Left ventricle myocardium inferior (tissue), 1 donor: ENCODE data around the gene HERC2. TPM values are rescaled to one million over a fixed set of nuclear protein-coding genes. Genes with fewer than 3 reads are reported as not detected.

ENCODE experiments used
- DNase-seq: peaks from one replicate; pipeline ENCODE4 v3.0.0-alpha.2; 2020
- H3K27ac ChIP-seq: fragments of 200-600 bp; replicated peaks from 2 replicates; pipeline ENCODE4 v1.8.0; 2021
- H3K27me3 ChIP-seq: fragments of 200-600 bp; 2 replicates; pipeline ENCODE4 v1.8.0; 2021; ENCODE audit warnings: low read depth
- H3K36me3 ChIP-seq: fragments of 200-600 bp; 2 replicates; pipeline ENCODE4 v1.8.0; 2021
- H3K4me1 ChIP-seq: fragments of 200-600 bp; 2 replicates; pipeline ENCODE4 v1.8.0; 2021
- H3K4me3 ChIP-seq: fragments of 200-600 bp; 2 replicates; pipeline ENCODE4 v1.8.0; 2021; ENCODE audit warnings: mild to moderate bottlenecking, moderate library complexity
- H3K9me3 ChIP-seq: fragments of 200-600 bp; replicated peaks from 2 replicates; pipeline ENCODE4 v1.8.0; 2021
- intact Hi-C: fragments of 100-400 bp; cut with micrococcal nuclease; formaldehyde crosslinking; loops from one replicate; pipeline ENCODE4 v1.11.0; 2022
- total RNA-seq: library from RNA; stranded (reverse); fragmentation: NEBNext Ultra II Directional; extraction: Animal tissue kit (Norgen Biotek cat#: 25700); gene quantifications from one replicate; pipeline ENCODE4 v1.2.1, GENCODE V29; 2021
- TF ChIP-seq, protein P1 (sequence below): fragments of 200-600 bp; IDR thresholded peaks from 2 replicates; pipeline ENCODE4 v1.8.0; 2021; ENCODE audit warnings: antibody characterized with exemption, mild to moderate bottlenecking, borderline replicate concordance
- donor health status: DM: no; HTN: yes; CAD: no; lungs with severe emphysema.

HERC2 gene
- total RNA-seq, 1 donor from 2014 or later, result 45.8 TPM

DNA sequence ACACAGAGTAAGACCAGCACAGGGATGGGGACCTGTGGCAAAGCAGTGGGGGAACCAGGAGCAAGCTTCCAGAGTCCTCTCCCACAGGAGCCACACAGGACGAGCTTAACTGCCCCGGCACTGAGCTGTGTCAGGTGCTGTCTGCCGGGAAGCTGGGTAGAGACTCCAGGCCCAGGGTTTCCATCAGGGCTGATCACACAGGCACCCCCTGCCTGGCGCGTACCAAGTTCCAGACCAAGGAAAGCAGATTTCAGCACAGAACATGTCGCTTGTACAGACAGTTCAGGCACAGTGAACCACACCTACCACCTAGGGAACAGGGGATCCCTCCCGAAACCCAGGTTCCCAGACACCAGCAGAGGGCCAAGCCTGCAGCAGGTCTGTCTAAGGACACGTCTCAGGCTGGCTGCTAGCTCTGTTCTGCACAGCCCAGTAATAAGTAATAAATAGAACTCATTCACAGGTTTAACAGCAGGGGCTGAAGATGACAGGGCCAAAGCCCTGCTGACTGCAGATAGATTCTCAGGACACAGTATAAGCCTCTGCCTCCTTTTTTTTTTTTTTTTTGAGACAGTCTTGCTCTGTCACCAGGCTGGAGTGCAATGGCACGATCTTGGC, 192.6 kb downstream of the HERC2 start:
- TF ChIP-seq, protein P1, sequence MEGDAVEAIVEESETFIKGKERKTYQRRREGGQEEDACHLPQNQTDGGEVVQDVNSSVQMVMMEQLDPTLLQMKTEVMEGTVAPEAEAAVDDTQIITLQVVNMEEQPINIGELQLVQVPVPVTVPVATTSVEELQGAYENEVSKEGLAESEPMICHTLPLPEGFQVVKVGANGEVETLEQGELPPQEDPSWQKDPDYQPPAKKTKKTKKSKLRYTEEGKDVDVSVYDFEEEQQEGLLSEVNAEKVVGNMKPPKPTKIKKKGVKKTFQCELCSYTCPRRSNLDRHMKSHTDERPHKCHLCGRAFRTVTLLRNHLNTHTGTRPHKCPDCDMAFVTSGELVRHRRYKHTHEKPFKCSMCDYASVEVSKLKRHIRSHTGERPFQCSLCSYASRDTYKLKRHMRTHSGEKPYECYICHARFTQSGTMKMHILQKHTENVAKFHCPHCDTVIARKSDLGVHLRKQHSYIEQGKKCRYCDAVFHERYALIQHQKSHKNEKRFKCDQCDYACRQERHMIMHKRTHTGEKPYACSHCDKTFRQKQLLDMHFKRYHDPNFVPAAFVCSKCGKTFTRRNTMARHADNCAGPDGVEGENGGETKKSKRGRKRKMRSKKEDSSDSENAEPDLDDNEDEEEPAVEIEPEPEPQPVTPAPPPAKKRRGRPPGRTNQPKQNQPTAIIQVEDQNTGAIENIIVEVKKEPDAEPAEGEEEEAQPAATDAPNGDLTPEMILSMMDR, result peak; percentile 13
- Histone ChIP-seq H3K9me3 (no peaks in the 10 kb centered on the region), H3K4me3 (no peak overlapping the region), H3K4me1 (peaks cover 31% of the 10 kb centered on the region), H3K27me3 (no peaks in the 10 kb centered on the region), H3K36me3 (peaks cover 67% of the 10 kb centered on the region), H3K27ac (peak overlapping the region; percentile 58)
- intact Hi-C loops, result no loop called here
- no peak for DNase-seq

DNA sequence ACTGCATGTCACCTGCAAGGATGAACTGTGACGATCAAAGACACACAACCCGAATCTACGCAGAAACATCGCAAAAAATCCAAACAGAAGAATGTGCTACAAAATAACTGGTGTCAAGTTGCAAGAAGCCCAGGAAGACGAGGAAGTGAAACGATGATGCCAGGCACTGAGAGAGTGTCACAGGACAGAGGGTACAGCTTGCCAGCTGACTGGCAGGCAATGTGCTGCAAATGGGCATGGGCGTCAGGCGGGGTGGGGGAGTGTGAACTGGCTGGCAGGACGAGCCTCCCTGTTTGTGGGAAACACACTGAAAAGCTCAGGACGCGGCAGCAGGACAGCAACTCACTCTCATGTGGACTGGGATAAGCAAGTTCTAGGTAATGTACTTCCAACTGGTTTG, 193.9 kb downstream of the HERC2 start:
- Histone ChIP-seq H3K27ac (peak overlapping the region; percentile 58), H3K27me3 (no peaks in the 10 kb centered on the region), H3K36me3 (peaks cover 69% of the 10 kb centered on the region), H3K4me1 (peaks cover 31% of the 10 kb centered on the region), H3K9me3 (no peaks in the 10 kb centered on the region), H3K4me3 (no peak overlapping the region)
- intact Hi-C loops, result no loop called here
- TF ChIP-seq, protein P1, result no peak
- DNase-seq, result peak; percentile 73

DNA sequence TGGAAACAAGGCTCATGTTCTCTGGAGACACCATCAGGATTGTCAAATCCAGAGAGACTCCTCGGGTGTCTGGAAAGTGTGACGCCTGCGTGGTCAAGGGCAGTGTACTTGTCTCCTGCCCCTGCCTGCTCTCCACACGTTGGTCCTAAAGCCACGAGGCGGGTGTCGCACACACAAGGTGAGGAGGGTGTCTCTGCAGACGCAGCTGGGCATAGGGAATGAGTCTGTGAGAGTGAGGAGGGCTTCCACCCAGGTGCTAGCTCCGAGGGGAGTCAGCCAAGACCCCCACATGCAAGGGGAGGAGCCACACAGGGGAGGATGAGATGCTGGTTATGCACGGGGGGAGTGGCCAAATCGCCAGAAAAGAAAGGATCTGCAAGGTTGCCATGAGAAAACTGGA, 194.9 kb downstream of the HERC2 start:
- H3K4me1 ChIP-seq, result peaks cover 31% of the 10 kb centered on the region
- intact Hi-C loops, result no loop called here
- H3K9me3 ChIP-seq, result no peaks in the 10 kb centered on the region
- H3K4me3 ChIP-seq, result no peak overlapping the region
- TF ChIP-seq, protein P1, result no peak
- H3K36me3 ChIP-seq, result peaks cover 72% of the 10 kb centered on the region
- DNase-seq, result no peak
- peak overlapping the region; percentile 58 for H3K27ac ChIP-seq
- no peaks in the 10 kb centered on the region for H3K27me3 ChIP-seq

DNA sequence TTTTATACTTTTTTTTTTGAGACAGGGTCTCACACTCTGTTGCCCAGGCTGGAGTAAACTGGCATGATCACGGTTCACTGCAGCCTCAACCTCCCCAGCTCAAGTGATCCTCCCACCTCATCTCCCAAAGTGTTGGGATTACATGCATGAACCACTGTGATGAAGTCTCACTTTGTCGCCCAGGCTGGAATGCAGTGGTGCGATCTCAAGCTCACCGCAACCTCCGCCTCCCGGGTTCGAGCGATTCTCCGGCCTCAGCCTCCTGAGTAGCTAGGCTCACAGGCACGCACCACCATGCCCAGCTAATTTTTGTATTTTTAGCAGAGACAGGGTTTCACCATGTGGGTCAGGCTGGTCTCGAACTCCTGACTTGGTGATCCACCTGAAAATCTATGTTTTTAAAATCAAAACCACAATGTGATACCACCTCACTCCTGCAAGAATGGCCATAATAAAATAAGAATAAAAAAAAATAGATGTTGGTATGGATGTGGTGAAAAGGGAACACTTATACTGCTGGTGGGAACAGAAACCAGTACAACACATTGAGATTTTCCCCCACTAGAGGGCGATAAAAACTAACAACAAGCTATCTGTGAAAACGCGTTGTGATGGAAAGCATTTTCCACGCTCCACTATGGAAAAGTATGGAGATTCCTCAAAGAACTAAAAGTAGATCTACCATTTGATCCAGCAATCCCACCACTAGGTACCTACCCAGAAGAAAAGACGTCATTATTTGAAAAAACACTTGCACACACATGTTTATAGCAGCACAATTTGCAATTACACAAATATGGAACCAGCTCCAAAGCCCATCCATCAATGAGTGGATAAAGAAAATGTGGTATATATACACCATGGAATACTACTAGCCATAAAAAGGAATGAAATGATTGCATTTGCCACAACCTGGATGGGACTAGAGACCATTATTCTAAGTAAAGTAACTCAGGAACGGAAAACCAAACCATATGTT, 196.0 kb downstream of the HERC2 start:
- Histone ChIP-seq H3K4me3 (no peak overlapping the region), H3K27me3 (no peaks in the 10 kb centered on the region), H3K27ac (no peak overlapping the region), H3K36me3 (peaks cover 70% of the 10 kb centered on the region), H3K9me3 (no peaks in the 10 kb centered on the region), H3K4me1 (peaks cover 31% of the 10 kb centered on the region)
- intact Hi-C loops, result no loop called here
- no peak for DNase-seq
- TF ChIP-seq, protein P1, result peak; percentile 74

DNA sequence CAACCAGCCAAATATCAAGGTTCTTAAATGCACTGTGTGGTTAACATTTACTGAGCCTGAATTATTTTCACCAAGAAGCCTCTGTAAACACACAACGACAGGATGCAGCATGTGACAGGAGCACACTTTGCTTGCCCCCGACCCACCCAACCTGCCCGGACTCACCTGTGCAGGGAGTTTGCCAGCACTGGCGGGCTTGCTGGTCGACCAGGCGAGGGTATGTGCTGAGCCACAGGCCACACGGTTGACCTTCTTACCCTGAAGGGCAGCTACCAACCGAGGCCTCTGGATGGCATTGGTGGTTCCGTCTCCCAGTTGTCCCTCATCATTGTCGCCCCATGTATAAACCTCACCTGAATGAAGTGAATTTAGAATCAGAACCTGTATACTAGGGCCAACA, 197.1 kb downstream of the HERC2 start:
- TF ChIP-seq, protein P1, result no peak
- H3K36me3 ChIP-seq, result peaks cover 70% of the 10 kb centered on the region
- no peak overlapping the region for H3K27ac ChIP-seq
- no peaks in the 10 kb centered on the region for H3K9me3 ChIP-seq
- DNase-seq, result no peak
- H3K27me3 ChIP-seq, result no peaks in the 10 kb centered on the region
- H3K4me1 ChIP-seq, result peaks cover 28% of the 10 kb centered on the region
- H3K4me3 ChIP-seq, result no peak overlapping the region
- intact Hi-C loops, result loop anchor here (5.0 kb wide), 1 partner anchor 38 kb away; no protein-coding TSS in a partner anchor
